ENCODE measurements around the gene SPAG16.

GRCh38 chr2:214052235-214052634 lies 768.0 kb downstream of the SPAG16 start:
- TF ChIP-seq CTCF (IDR thresholded peaks at IDR 0.05), result no peak
- no peak for TF ChIP-seq POLR2A (IDR thresholded peaks at IDR 0.05)

All from body of pancreas (tissue), 4 donors.